ENCODE measurements around the gene DDX59.

The DDX59 gene

DNA sequence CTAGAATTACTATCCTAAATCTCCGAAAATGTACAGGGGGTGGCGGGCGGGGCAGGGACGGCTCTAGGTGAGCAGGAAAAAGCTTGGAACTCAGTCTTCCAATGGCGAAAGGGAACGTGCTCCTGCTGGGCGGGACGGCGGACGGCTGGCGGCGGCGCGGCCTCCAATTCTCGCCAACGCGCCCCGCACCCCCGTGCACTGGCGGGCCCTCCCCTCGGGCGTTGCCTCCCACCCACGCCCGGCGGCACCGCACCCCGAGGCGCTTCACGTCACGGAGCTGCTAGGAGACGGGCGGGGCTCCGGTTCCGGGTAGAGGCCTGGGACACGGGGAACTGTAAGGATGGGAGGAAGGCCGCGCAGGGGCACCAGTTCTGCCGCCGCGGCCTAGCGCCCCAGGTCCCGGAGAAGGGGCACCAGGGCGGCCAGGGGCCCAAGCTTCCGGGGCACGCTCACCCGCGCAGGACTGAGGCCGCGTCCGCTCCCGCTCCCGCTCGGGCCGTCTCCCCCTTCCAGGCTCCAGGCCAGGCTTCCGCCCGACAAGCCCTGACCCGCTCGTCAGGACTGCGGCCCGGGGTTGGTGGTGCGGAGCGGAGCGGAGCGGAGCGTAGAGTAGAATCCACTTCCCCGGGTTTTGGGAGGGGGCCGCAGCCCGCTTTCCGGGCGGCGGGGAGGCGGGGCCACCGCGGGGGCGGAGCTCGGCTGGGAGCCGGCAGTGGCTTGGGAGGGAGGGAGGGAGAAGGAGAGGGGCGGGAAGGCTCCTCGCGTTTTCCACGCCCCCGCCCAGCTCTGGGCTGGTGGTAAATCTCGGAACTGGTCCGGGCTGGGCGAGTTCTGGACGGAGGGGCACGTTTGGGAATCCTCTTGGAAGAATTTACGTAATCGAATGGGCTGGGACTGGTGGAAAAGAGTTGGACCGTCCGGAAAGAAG, at the start of gene DDX59:
Gene DDX59 (minus strand): TSS at position 594 of the 928 bp plus-strand sequence. CDS start 3,167 bp downstream, outside the sequence.
- peak; percentile 95 for DNase-seq (ENCODE audit: low spot score)

DNA sequence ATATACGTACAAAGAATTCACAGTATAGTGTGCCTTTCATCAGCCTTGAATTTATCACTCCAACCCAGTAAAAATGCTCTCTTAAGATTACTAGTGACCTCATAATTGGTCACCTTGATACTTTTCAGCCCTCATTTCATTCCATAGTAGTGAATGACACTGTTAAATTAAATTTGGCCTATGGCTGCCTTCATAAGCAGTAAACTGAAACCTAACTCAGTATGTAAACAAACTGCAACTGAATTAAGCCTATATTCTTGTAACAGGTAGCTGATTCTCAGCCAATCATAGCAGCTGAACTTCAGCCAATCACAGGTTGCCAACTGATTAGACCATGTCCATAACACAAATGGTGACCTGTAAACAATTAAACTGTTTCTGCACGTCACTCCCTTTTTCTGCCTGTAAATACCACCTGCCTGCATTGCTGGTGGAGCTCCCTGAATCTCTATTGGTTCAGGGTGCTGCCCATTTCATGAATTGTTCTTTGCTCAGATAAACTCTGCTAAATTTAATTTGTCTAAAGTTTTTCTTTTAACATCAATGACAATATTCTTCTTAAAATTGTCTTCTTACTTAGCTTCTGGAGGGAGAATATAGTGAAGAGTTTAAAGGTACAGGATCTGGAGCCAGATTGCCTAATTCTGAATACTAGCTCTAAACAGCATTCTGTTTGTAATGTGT, 44.9 kb upstream of the DDX59 start:
- DNase-seq (ENCODE audit: low spot score) = no peak

DNA sequence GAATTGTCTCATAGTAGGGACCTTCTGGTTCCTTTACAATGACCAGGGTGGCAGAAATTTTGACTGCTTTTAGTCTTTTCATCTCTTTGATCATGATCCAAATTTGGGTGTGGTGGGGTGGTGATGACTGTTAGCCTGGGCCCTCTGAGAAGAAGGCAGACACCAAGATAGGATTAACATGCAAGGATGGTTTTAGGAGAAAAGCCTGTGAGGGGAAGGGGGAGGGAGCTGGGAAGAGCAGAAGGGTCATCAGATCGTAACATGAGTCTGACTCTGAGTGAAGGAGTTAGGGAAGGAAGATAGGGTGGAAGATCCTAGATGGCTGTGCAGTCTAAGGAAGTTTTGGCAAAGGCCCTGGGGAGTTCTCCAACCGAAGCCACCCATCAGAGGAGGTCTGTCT, 40.5 kb upstream of the DDX59 start:
- DNase-seq (ENCODE audit: low spot score) = no peak

DNA sequence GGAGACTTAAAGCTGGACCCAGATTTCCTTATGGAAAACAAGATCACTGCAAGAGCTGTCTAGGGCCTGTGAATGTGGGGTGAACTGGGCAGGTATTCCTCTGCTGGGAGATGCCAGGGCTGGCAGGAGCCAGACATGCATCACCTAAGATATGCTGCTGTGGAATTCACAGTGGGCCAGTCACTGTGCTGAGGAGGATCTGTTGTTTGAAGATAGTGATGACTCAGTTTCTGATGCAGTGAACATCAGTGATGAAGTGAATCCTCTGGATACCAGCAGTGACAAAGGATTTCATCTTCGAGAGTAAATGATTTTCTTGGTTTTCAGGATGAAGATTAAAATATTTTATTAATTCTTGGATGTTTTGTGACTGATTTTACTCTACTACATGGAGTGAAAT, 39.1 kb upstream of the DDX59 start:
- no peak for DNase-seq (ENCODE audit: low spot score)

DNA sequence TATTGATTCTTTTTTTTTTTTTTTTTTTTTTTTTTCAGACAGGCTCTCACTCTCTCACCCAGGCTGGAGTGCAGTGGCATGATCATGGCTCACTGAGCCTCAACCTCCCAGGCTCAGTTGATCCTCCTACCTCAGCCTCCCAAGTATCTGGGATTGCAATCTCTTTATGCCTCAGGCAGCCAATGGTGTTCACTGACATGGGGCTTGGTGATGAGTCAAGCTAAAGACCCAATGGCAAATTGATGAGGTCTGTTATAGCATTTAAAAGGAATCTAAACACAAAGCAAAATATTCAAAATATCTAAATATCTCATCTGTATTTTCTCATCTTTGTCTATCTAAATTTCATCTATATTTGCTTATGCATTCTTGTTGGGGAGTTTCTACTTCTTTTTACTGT, 38.5 kb upstream of the DDX59 start:
- no peak for DNase-seq (ENCODE audit: low spot score)

DNA sequence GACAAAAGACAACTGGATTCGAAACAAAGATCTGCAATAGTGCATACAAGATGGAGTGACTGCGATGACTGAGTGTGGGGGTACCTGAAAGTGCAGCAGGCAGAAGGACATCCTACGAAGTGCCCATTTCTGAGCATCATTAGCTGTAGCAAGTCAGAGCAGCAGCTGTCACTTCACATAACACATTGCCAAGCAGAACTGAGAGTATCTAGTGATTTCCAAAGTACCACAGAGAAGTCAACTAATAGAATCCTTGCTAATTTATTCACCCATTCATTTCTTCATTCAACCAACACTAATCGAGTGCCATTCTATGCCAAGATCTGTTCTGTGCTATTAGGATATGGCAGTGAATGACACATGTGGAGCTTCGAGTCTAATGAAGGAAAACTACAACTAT, 37.4 kb upstream of the DDX59 start:
- peak; percentile 11 for DNase-seq (ENCODE audit: low spot score)

DNA sequence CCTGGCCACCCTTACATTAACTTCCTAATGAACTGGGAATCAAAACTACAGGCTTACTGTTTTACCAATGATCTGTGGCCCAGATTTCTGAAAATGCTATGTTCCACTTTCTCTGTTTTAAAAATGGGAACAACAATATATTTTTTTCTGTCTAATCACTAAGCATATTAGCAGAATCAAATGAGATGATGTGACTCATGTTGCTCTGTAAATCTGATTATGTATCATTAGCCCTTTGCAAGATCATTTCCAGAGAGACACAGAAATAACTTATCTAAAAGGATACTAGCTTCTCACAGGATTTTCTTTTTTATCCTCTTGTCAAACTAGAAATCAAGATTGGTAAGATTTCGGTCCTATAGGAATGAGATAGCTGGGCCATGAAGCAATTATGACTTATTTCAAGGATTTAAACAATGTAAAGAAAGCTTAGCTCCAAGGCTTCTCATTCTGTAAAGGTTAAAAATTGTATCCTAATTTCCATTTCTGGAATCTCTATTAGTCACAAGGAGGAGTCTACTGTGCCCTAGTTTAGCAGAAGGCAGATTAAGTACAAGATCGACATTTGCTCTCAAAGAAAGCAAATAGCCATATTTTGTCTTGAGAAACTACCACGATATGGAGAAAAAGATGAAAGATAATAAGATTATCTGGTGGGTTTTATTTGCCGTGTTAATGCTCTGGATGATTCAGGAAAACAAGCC, 36.6 kb upstream of the DDX59 start:
- no peak for DNase-seq (ENCODE audit: low spot score)

DNA sequence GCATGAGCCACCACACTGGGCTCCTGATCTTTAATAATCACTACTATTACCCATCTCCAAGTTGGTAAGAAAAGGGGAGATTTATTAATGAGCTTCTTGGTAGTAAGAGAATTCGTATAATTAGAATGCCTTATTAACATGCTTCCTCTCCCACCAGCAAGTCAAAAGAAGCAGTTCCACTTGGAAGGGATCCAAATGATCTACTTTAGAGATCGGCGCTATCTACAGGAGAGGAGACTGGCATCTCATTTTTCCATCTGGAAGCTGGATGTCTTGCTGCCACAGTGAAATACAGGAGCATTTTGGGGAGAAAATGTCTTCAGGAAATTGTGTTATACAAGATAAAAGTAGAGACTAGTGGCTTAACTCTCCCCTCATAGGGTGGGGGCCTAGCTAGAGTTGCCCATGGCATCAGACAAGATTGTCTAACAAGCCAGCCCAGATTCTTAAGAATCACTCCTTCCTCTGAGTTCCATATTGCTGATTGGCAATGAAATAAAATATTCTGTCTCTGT, 35.3 kb upstream of the DDX59 start:
- DNase-seq (ENCODE audit: low spot score) = no peak

DNA sequence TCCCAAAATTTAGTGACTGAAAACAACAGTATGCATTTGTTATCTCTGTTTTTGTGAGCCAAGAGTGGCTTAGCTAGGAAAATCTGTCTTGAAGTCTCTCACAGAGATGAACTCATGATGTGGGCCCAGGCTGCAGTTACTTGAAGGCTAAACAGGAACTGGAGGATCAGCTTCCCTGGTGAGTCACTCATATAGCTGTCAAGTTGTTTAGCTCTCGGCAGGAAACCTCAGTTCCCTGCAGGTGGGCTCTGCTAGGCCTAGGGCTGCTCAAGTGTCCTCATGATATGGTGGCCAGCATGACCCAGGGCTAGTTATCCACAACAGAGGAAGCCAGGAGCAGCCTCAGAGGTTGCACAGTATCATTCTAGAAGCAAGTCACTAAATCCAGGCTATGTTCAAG, 30.2 kb upstream of the DDX59 start:
- no peak for DNase-seq (ENCODE audit: low spot score)

DNA sequence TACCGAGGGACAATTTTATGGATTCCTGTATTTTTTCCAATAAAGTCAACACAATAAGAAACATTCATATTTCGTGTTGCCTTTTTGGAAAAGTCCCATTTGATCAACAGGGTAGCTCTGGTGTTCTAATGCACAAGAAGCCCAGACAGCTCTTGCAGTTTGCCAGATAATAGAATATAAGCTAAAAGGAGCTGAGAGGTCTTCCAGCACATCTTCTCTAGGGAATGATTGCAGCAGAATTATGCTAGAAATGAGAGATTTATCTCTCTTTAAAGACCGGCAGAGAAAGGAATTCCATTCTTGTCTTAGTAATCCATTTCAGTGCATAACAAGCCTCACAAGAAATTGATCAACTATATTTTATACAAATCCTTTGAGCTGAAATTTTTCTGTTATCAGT, 25.0 kb upstream of the DDX59 start:
- DNase-seq (ENCODE audit: low spot score) = no peak

DNA sequence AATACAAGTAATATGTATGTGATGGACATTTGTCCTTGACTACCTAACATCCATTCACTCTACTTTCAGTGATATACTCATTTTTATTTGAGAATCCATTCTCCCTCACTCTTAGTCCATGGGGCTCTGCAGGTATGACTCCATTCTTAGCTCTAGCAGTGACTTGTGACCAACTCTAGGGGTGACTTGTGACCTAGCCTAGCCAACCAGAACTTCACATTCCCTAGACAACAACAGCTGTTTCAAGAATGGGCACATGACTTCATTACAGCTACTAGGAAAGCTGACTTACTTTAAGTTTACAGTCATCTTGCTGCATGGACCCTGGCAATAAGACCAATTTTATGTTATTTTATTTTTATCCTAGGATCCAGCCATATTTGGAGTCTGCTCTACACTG, 23.6 kb upstream of the DDX59 start:
- no peak for DNase-seq (ENCODE audit: low spot score)

DNA sequence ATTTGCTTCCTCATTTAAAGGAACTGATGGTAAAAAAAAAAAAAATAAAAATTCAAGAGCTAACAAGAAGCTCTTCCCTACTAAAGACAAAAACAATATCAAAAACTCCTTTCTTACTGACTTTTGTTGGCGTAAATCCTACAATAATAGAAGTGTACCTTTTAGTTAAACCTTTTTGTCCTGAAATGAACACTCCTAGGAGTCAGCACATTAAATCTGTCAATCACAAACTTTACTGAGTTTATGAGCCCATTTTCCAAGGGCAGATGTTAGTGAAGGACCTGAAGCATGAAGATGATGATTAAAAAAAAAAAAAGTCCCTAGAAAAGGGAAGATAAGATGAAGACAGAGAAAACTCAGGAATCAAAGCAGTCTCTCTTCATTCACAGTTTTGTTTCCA, 22.6 kb upstream of the DDX59 start:
- DNase-seq (ENCODE audit: low spot score) = no peak

DNA sequence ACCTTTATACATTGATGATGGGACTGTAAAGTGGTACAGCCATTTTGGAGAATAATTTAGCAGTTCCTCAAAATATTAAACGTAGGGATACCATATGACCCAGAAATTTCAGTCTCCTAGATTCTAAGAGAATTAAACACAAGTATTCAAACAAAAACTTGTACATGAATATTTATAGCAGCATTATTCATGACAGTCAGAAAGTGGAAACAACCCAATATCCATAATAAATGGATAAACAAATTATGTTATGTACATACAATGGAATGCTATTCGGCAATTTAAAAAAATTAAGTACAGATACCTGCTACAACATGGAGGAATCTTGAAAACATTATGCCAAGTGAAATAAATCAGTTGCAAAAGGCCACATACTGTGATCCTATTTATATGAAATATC, 16.9 kb upstream of the DDX59 start:
- no peak for DNase-seq (ENCODE audit: low spot score)

DNA sequence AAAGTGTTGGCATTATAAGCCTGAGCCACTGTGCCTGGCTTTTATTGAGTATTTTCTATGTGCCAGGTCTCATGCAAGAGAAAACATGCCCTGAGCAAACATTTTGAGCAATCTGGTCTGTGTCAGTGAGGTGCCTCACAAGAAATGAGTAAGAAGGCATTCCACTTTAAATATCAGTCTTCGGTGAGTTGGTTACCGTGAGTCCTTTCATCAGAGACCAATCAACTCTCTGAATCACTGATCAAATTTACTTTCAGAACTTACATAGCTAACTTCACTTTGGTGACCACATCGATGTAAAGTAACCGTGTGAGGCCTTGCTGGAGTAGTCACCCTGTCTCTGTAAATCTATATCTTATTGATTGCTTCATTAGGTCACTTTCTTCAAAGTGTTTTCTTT, 14.3 kb upstream of the DDX59 start:
- DNase-seq (ENCODE audit: low spot score) = no peak

DNA sequence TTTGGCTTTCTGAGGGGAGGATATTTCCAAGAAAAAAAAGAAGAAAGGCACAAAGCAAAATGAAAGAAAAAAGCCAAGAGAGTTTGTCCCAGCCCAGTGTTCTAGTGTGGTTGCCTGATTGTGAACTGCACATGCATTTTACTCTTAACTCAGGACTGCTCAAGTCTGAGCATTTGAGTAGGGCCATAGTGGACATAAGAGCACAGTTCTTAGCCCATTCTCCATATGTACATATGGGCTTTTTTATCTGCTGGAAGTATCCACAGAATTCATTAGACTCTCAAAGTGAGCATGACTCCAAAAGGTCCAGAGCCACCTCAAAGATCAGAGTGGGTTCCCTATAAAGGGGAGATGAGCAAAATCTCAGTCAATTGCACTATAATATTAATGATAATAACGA, 13.6 kb upstream of the DDX59 start:
- DNase-seq (ENCODE audit: low spot score) = no peak

DNA sequence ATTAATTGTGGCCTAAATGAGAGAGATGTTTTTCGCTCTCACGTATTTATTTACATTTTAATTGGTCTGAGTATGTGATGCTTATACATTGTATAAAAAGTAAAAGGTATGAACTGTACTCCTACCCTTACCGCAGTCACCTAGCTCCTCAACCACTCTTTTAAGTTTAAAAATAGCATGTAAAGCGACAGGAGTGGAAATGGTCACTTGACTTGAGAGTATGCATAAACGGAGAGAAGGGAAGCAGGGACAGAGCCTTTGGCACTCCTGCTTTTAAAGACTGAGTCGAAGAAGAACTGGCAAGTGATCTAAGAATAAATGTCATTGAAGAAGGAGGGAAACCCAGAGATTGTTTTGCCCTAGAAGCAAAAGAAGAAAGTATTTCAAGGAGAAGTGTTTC, 11.5 kb upstream of the DDX59 start:
- DNase-seq (ENCODE audit: low spot score) = no peak

DNA sequence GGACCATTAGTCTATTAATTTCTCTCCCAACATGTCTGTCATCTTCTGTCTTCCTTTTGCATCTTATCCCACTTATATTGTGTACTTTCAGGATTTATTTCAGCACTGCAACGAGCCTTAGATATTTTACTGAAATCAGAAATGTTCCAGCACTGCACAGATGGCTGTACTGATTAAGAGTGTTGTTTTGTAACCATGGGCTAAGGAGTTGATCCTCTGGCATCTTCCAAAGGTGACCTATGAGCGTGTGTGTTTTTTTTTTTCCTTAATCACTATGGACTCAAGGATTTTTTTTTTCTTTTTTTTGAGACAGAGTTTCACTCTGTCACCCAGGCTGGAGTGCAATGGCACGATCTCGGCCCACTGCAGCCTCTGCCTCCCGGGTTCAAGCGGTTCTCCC, 7.1 kb upstream of the DDX59 start:
- DNase-seq (ENCODE audit: low spot score) = no peak

DNA sequence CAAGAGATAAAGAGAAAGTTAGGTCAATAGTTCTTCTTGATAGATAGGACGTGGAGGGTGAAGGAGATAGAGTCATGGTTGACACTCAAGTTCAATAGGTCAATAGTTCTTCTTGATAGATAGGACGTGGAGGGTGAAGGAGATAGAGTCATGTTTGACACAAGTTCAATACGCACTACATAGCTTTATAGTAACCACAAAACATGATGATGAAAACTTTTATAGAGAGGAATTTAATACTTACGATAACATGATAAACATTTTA, 5.8 kb upstream of the DDX59 start:
- no peak for DNase-seq (ENCODE audit: low spot score)

DNA sequence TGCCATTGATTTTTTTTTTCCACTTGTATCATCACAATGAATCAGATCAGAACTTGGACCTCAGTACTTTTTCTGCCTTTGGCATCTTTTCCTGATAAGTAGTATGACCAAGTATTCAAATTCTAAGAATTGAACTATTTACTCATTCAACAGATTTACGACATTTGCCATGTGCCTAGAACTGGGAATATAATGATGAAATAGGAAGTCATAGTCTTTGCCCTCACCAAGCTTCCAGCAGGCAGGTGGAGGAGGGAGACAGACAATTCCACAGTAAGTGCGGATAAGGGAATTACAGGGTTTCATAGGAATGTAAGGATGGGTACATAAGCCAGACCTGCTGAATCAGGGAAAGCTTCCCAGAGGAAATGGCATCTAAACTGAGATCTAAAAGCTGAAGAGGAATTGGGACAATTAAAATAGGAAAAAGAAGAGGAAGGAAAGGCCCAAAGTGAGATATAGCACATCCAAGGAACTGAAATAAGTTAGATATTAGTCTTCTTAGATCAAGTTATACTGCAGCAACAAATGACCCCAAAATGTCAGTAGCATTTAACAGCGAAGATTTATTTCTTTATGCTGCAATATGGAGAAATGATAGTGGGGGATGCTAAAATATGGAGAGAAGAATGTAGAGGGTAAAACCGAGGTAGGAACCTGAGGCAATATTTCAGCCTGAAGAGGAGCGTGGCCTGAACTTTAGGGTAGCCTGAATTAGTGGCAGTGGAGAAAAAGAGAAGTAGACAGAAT, 5.3 kb upstream of the DDX59 start:
- DNase-seq (ENCODE audit: low spot score) = no peak

DNA sequence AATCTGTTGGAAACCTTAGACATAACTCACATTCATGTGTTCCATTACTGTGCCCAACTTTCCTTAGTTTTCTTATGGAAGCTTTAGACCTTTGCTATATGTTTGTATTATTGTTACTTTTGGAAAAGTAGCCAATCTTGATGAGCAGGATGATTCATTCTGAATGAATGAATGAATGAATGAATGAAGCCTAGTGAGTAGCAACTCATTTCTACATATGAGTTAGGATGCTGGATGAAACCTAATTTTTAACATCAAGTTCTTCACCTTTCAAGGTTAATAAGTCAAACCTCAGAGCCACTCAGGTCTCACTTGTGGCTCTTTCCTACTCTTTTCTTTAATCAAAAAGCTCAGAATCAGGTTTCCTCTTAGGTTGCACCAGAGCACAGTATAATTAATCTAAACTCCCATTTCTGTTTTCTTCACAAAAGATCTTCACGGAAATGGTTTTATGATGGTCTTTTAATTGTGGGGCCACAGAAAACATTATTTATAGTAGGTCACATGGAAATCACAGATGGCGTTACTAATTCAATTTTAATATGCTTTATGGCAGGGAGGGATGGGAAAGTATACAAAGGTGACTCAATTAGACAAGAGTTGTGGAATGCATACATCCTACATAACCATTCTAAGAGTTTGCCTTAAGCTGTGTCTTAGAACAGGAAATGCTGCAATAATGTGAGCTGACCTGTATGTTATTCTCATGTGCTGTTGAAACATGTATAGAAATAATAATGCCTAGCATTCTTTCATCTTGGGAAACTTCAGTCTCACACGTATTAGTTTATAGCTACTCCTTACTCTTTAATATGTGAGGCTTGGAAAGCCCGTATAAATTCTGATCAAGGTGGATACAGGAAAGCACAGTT, 4.5 kb upstream of the DDX59 start:
- DNase-seq (ENCODE audit: low spot score) = no peak

DNA sequence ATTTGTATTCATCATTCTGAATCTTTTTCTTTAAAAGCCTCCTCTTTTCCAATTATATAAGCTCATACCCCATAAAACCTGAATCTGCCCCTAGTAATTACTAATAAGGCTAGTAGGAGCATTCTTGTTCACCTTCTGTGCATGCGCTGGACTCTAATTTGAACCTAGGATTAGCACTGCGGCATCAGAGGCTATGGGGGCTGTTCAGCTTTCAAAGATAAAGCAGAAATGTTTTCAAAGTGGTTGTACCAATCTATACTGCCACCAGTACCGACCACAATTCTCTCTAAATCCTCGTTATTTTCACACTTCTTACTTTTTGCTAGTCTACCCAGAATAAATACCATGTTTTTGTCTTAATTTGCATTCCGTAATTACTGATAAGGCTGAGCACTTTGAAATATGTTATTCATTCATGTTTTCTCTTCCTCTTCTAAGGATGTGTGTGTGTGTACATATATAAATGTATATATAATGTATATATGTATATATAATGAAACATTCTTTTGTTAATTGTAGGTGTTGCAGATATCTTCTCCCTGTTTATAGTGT, 1.6 kb upstream of the DDX59 start:
- DNase-seq (ENCODE audit: low spot score) = no peak

Measured in Ammon's horn (tissue), 1 donor.